CD4-positive, alpha-beta T cell treated with Interleukin-21 for 1 hour (primary cell): ENCODE data around the gene GUCA1A.
"Not testable (repeated sequence)": the region's sequence is repeated elsewhere in the genome, so short reads cannot be mapped to it uniquely, and the experiment has no call there.

ENCODE experiments used
- DNase-seq: peaks from one replicate; pipeline ENCODE4 v3.0.0-alpha.2; 2020

The GUCA1A gene

GRCh38 chr6:42148058-42148457, 25.1 kb upstream of the GUCA1A start:
- no peak for DNase-seq

DNA sequence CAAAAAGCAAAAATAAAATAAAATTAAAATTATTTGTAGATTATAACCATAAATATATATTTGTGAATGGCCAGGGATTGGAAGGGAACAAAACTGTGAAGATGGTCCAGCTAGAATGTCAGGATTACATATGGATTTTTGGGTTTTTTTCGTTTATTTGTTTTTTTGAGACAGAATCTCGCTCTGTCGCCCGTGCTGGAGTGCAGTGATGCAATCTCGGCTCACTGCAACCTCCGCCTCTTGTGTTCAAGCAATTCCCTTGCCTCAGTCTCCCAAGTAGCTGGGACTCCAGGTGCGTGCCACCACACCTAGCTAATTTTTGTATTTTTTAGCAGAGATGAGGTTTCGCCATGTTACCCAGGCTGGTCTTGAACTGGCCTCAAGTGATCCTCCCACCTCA, 22.9 kb upstream of the GUCA1A start:
- DNase-seq: no peak

DNA sequence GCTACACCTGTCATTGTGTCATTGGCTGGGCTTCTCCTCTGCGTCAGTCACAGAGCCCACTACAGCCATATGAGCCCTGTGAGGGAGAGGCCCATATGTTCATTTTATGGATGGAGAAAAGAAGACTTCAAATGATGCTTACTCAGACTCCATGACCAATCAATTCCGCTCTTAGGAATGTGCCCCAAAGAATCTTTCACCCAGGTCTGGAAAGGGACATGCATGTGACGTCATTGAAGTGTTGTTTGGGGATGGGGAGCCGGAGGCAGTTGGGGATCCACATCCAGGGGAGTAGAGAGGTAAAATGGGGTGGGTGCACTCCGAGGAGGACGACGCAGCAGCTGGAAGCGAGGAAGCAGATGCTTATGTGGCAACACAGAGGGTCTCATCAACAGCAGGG, 21.1 kb upstream of the GUCA1A start:
- DNase-seq: no peak

DNA sequence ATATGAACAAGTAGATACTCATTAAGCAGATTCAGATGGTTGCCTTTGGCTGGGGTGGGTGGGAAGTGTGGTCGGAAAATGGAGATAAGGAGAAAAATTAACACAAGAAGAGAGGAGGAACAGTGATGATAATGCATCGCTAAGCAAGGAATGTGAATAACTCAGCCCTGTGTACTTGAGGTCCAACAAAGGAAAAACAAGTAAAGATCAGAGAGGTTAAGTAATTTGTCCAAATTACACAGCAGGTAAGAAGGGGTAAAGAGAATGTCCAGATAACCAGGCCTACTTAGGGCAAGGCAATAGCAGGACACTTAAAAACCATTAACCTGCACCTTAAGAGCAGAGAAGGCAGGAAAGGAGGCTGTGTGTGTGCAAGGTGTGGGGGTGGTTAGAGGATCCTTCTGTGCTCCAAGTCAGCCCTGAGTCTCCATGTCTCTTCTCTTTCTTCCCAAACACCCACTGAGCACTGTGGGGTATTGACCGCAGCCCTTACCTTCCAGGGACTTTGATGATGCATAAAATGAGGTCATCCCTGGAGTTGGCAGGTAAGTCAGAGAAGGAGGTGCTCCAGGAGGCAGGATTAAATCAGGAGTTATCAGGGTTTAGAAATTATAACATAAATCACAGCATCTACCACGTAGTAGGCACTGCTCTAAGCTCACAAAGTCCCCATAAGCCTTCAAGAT, 20.5 kb upstream of the GUCA1A start:
- DNase-seq: not testable (repeated sequence)

DNA sequence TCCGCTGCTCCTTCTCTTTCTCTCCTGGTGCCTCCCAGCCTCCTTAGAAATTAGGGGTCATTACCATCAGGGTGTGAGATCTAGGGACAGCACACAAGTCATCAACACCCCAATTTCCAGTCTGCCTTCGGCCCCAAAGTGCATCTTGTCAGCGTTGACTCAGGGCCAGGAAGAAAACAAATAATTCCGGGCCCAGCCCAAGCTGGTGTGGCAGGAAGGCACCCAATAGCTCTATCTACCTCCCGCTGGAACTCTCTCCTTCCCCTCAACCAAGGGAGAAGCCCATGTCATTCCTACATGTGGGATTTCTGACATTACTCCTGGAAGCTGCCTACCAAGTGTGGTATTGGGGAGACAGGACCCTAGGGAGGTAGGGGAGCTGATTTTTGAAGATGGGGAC, 19.2 kb upstream of the GUCA1A start:
- no peak for DNase-seq

GRCh38 chr6:42154461-42155209, 18.5 kb upstream of the GUCA1A start:
- no peak for DNase-seq

GRCh38 chr6:42155293-42155692, 17.9 kb upstream of the GUCA1A start:
- no peak for DNase-seq

GRCh38 chr6:42156638-42157037, 16.5 kb upstream of the GUCA1A start:
- DNase-seq: no peak

GRCh38 chr6:42158011-42158410, 15.2 kb upstream of the GUCA1A start:
- no peak for DNase-seq

GRCh38 chr6:42158631-42159030, 14.5 kb upstream of the GUCA1A start:
- DNase-seq: no peak

DNA sequence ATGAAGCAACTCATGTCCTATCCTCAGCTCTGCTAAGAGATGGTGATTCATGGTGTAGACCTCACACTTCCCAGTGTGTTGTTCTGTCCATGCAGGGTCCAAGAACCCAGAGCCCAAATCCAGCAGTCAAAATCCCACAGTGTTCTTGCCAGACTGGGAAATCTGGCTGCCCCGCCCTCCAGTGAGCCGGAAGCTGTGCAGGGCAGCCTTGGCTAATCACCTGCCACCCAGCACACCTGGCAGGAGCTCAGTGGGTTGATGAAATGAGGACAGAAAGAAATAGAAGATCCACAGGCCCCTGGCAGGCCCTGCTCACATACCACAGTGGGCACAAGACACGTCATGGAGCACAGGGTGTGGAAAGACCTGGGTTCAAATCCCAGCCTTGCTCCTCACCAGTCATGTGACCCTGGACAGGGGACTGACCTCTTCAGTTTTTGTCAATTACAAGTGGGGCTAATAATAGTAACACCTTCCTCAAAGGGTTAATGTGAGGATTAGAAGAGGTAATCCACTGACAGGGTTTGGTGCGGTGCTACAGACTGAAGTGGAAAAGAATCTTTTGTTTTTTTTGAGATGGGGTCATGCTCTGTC, 13.6 kb upstream of the GUCA1A start:
- no peak for DNase-seq

DNA sequence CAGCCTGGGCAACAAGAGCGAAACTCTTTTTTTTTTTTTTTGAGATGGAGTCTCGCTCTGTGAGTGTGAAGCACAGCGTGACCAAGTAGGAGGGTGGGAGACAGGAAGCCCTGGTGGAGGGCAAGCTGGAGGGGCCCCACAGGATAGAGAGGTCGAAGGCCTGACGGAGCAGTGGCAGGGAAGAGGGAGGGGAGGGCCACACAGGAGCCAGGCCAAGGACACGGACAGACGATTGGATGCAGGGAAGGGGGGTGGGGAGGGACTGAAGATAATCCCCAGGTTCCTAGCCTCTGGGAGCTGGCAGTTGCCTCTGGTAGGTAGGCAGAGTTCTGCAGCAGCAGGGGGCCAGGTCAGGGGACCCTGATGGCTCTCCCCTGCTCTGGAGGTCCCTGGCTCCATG, 10.8 kb upstream of the GUCA1A start:
- no peak for DNase-seq

DNA sequence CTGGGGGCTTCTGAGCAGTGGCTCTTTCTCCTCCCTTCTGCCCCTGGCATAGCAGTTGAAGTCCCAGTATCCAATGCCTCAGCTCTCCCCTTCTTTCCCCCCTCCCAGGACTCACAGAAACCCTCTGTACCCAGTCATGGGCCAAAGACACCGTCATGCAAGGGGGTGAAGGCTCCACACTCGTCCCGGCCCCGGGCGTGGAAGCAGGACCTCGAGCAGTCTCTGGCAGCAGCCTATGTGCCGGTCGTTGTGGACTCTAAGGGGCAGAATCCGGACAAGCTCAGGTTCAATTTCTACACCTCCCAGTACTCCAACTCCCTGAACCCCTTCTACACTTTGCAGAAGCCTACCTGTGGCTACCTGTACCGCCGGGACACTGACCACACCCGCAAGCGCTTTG, 10.4 kb upstream of the GUCA1A start:
- DNase-seq: no peak

GRCh38 chr6:42163981-42164380, 9.2 kb upstream of the GUCA1A start:
- DNase-seq: no peak

GRCh38 chr6:42165016-42165415, 8.1 kb upstream of the GUCA1A start:
- DNase-seq: no peak

DNA sequence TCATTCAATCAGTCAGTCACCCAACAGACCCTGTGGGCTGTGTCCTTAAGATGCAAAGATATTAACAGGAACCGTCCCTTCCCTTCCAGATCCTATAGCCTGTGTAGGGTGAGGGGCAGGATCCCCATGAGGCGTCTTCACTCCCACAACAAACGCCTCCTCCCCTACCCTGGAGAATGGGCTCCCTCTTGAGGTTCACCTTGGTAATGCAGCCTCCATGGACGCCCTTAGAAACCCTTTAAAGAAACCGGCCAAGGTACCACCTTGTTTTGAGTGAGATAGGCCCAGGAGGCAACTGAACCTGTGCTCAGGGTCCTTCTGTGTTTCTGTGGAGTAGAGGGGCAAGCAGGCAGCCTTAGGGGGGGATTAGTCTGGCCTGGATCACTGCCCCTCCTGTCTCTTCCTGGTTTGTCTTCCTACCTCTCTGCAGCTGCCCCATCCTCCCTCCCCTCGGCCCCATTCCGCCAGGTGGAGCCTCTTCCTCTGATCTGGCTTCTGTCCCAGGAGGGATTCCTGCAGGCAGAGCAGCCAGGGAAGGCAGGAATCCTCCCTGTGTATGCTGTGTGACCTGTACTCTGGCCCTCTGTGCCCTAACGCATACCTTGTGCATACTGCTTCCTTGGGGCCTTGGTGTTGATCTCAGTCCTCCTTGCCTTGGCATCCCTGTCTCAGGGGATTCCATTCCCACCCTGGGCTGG, 6.6 kb upstream of the GUCA1A start:
- peak; percentile 77 for DNase-seq

DNA sequence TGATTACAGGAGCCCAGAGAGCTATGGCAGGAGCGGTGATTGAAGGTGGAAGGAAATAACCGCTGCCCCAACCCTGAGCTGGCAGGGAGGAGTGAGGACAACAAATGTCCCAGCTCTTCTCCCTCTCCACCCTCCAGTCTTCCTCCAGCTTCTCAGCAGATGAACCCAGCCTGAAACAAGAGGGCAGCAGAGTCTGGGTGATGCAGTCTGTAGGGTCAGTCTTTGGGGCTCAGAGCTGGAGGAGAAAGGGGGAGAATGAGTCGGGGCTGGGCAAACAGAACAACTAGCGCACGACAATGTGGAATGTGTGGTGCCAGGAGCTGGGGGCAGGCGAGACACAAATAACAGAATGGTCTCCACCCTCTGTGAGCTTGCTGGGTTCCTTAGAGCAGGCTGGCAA, 4.5 kb upstream of the GUCA1A start:
- no peak for DNase-seq

GRCh38 chr6:42169780-42170179, 3.4 kb upstream of the GUCA1A start:
- DNase-seq: not testable (repeated sequence)

DNA sequence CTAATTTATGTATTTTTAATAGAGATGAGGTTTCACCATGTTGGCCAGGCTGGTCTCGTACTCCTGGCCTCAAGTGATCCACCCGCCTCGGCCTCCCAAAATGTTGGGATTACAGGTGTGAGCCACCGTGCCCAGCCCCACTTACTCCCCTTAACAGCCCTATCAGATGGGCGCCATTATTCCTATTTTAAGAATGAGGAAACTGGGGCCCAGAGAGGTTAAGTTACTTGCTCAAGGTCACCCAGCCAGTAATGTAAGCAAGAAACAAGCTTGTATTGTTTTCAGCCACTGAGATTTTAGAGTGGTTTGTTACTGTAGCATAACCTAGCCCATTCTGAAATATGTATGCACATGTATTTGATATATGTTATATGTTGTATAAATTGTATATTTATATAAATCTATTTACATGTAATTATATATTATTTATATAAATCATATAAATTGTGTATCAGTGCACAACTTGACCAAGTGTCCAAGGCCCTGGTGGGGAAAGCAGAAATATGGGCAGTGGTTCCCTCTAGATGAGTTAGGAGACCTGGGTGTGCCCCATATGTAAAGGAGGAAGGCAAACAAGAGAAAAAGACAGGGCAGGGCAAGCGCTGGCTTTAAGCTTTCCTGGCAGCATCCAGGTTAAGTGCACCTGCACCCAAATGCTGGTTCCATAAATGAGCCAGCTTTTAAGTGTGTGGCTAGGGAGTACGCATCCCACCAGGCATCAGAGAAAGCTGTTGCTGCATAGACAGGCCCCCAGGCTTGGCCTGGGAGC, 1.2 kb upstream of the GUCA1A start:
- DNase-seq: no peak

DNA sequence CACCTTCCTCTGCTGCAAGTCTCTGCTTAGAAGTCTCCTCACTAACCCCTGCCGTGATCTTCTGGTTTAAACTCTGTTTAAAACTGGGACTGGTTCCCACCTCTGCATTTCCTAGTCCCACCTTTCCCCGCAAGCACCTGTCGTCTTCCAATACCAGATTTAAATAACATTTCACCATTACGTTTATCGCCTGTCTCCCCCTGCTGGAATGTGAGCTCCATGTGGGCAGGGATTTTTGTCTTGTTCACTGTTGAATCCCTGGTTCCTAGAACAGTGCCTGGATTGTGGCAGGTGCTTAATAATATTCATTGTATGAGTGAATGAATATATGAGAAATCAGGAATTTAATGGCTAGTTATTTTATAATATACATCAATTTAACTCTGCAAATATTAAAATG, 2.7 kb downstream of the GUCA1A start:
- no peak for DNase-seq

GRCh38 chr6:42176981-42177380, 3.8 kb downstream of the GUCA1A start:
- DNase-seq: no peak

DNA sequence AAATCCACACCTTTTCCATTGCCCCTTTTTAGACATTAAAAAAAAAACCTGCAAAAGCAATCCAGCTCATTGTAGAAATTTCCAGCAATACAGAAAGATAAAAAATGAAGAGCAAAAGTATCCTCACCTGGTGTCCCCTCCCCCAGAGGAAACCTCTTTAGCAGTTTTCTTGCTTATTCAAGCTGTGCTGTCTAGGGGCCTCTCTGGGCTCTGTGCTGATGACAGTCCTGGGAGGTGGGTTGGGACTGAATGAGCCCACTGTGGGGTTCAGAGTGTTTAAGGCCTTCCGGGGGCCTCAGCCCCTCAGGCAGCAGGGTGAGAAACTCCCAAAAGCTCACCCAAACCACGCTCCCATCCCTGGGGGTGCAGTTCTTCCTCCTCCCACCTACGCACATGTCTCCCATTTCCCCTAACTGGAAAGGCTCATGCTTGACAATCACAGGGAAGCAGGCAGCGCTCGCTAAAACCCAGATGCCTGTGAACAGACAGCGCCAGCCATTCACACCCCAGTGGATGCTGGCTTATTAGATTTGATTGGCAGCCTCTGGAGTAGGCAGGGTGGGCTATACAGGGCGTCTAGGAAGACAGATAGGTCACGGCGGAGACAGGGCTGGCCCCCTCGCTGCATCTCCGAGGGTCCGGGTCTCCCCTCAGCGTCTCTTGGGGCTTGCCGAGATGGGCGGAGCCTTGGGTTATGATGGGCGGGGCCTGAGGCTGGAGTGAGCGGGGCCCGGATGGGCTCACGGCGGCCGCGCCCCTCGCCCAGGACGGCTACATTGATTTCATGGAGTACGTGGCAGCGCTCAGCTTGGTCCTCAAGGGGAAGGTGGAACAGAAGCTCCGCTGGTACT, 4.6 kb downstream of the GUCA1A start:
- no peak for DNase-seq
